ENCODE data around the gene RUSC2.

DNA sequence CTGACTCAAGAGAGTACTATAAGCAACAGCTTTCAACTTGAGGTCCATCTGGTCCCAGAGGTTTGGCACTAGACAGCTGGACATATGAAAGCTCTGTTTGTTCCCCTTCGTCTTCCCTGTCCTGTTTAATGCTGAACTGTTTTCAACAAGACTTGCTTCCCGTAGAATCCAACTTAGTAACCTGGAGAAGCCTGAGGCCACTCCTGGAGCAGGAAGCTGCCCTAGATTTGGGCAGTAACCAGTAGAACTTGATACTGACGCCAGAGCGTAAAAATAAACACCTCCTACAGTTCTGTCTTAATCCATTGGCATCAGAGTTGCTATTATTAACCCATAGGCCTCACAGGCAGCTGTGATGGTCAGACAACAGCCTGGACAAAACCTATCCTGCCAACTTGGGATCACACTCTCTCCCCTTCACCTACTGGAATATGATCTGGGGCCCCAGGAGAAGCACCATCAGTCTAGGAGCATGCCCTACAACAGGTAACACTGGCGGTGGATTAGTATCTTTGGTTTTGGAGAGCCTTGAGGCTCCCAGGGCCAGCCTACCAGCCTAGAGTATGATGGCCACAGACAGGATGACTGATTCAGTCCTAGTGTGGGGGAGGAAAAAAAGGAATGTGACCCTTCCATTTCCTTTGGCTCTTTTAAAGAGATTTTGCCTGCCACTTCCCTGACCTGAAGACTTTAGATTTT is 29.2 kb downstream of the RUSC2 start:
- TF ChIP-seq, protein P1, sequence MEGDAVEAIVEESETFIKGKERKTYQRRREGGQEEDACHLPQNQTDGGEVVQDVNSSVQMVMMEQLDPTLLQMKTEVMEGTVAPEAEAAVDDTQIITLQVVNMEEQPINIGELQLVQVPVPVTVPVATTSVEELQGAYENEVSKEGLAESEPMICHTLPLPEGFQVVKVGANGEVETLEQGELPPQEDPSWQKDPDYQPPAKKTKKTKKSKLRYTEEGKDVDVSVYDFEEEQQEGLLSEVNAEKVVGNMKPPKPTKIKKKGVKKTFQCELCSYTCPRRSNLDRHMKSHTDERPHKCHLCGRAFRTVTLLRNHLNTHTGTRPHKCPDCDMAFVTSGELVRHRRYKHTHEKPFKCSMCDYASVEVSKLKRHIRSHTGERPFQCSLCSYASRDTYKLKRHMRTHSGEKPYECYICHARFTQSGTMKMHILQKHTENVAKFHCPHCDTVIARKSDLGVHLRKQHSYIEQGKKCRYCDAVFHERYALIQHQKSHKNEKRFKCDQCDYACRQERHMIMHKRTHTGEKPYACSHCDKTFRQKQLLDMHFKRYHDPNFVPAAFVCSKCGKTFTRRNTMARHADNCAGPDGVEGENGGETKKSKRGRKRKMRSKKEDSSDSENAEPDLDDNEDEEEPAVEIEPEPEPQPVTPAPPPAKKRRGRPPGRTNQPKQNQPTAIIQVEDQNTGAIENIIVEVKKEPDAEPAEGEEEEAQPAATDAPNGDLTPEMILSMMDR (IDR thresholded peaks at IDR 0.05; ENCODE audit: low read depth, low read length), result no peak
- no peak for TF ChIP-seq POLR2A (IDR thresholded peaks at IDR 0.05; ENCODE audit: extremely low read depth, insufficient read length)

Measured in NB4 (cell line).